Large intestine (tissue), 3 donors: ENCODE results near the gene TMEM178B. TPM values are rescaled to one million over a fixed set of nuclear protein-coding genes. Genes with fewer than 3 reads are reported as not detected.

ENCODE experiments used
- DNase-seq, 2 donors: peaks; one replicate each; pipeline versions ENCODE4 v3.0.0 to v3.0.0-alpha.2; 2013
- H3K27ac ChIP-seq: one replicate; pipeline ENCODE4 v1.5.1; 2013; ENCODE audit warnings: low read length
- H3K27me3 ChIP-seq: 2 replicates; pipeline ENCODE4 v1.6.1; 2013; ENCODE audit warnings: low read length; ENCODE audit not compliant: control insufficient read depth, insufficient read depth
- H3K36me3 ChIP-seq: 2 replicates; pipeline ENCODE4 v1.6.1; 2013; ENCODE audit warnings: low read length; ENCODE audit not compliant: control insufficient read depth, insufficient read depth
- H3K4me1 ChIP-seq: one replicate; pipeline ENCODE4 v1.6.1; 2013; ENCODE audit warnings: low read length; ENCODE audit not compliant: control insufficient read depth, insufficient read depth
- H3K4me3 ChIP-seq: one replicate; pipeline ENCODE4 v1.5.1; 2013; ENCODE audit warnings: low read length
- H3K9me3 ChIP-seq: one replicate; pipeline ENCODE4 v1.6.1; 2013; ENCODE audit warnings: mild to moderate bottlenecking, low read depth, low read length, moderate library complexity; ENCODE audit not compliant: control insufficient read depth
- WGBS: methylation state at CpG from one replicate; pipeline ENCODE4 v1.1.5; 2013; ENCODE audit warnings: low lambda C conversion rate; ENCODE audit not compliant: insufficient coverage; 5-methylcytosine and 5-hydroxymethylcytosine counted together
- polyA plus RNA-seq: library from polyadenylated mRNA; unstranded; fragments of 120-200 nt; gene quantifications from one replicate; pipeline ENCODE4 v1.2.1, GENCODE V29; 2013

Gene TMEM178B
- polyA plus RNA-seq, 1 donor = 2.2 TPM

- no peaks in the 10 kb centered on the region for H3K27me3 ChIP-seq
- 100% methylated on average over 1 of the region's 1 CpG for WGBS
- H3K4me1 ChIP-seq = no peaks in the 10 kb centered on the region
- H3K4me3 ChIP-seq = no peak overlapping the region
- no peaks in the 10 kb centered on the region for H3K36me3 ChIP-seq
- peaks cover 5% of the 10 kb centered on the region for H3K9me3 ChIP-seq
- H3K27ac ChIP-seq = no peak overlapping the region
- DNase-seq = no peak
Observed at GRCh38 chr7:141133646-141134045, 59.8 kb downstream of the TMEM178B start.

- no peaks in the 10 kb centered on the region for H3K9me3 ChIP-seq
- no peaks in the 10 kb centered on the region for H3K4me1 ChIP-seq
- no peak for DNase-seq
- H3K27me3 ChIP-seq = no peaks in the 10 kb centered on the region
- H3K27ac ChIP-seq = no peak overlapping the region
- no peak overlapping the region for H3K4me3 ChIP-seq
- H3K36me3 ChIP-seq = no peaks in the 10 kb centered on the region
- no CpG with 5 or more reads among the region's 2 CpGs for WGBS
Observed at GRCh38 chr7:141142058-141142457, 68.2 kb downstream of the TMEM178B start.

- no CpG with 5 or more reads among the region's 4 CpGs for WGBS
- Histone ChIP-seq H3K27ac (no peak overlapping the region), H3K9me3 (no peaks in the 10 kb centered on the region), H3K27me3 (no peaks in the 10 kb centered on the region), H3K4me1 (no peaks in the 10 kb centered on the region), H3K36me3 (no peaks in the 10 kb centered on the region), H3K4me3 (no peak overlapping the region)
- no peak for DNase-seq
Observed at GRCh38 chr7:141144921-141145629, 71.2 kb downstream of the TMEM178B start.

- WGBS = no CpG with 5 or more reads among the region's 3 CpGs
- Histone ChIP-seq H3K4me1 (no peaks in the 10 kb centered on the region), H3K4me3 (no peak overlapping the region), H3K36me3 (no peaks in the 10 kb centered on the region), H3K9me3 (no peaks in the 10 kb centered on the region), H3K27ac (no peak overlapping the region), H3K27me3 (no peaks in the 10 kb centered on the region)
- no peak for DNase-seq
Observed at GRCh38 chr7:141145630-141145982, 71.7 kb downstream of the TMEM178B start.

- 100% methylated on average over 1 of the region's 4 CpGs for WGBS
- H3K27me3 ChIP-seq = no peaks in the 10 kb centered on the region
- no peak for DNase-seq
- no peak overlapping the region for H3K27ac ChIP-seq
- no peaks in the 10 kb centered on the region for H3K4me1 ChIP-seq
- no peaks in the 10 kb centered on the region for H3K36me3 ChIP-seq
- no peaks in the 10 kb centered on the region for H3K9me3 ChIP-seq
- H3K4me3 ChIP-seq = no peak overlapping the region
Observed at GRCh38 chr7:141147482-141147881, 73.6 kb downstream of the TMEM178B start.

GRCh38 chr7:141150465-141150864, 76.6 kb downstream of the TMEM178B start:
- WGBS = no CpG with 5 or more reads among the region's 2 CpGs
- Histone ChIP-seq H3K27ac (no peak overlapping the region), H3K4me1 (no peaks in the 10 kb centered on the region), H3K27me3 (peaks cover 2% of the 10 kb centered on the region), H3K4me3 (no peak overlapping the region), H3K9me3 (no peaks in the 10 kb centered on the region), H3K36me3 (no peaks in the 10 kb centered on the region)
- DNase-seq = no peak

GRCh38 chr7:141151746-141152145, 77.9 kb downstream of the TMEM178B start:
- no CpG with 5 or more reads among the region's 4 CpGs for WGBS
- H3K27me3 ChIP-seq = peaks cover 2% of the 10 kb centered on the region
- no peak for DNase-seq
- H3K4me3 ChIP-seq = no peak overlapping the region
- H3K4me1 ChIP-seq = no peaks in the 10 kb centered on the region
- no peak overlapping the region for H3K27ac ChIP-seq
- H3K36me3 ChIP-seq = no peaks in the 10 kb centered on the region
- H3K9me3 ChIP-seq = no peaks in the 10 kb centered on the region

- Histone ChIP-seq H3K9me3 (no peaks in the 10 kb centered on the region), H3K27ac (no peak overlapping the region), H3K36me3 (no peaks in the 10 kb centered on the region), H3K4me1 (no peaks in the 10 kb centered on the region), H3K27me3 (peaks cover 2% of the 10 kb centered on the region), H3K4me3 (no peak overlapping the region)
- DNase-seq = no peak
- WGBS = 60% methylated on average over 3 of the region's 3 CpGs
Observed at GRCh38 chr7:141153231-141153630, 79.4 kb downstream of the TMEM178B start.

GRCh38 chr7:141154131-141154732, 80.4 kb downstream of the TMEM178B start:
- whole genome bisulfite sequencing = no CpG with 5 or more reads among the region's 6 CpGs
- Histone ChIP-seq H3K36me3 (no peaks in the 10 kb centered on the region), H3K4me3 (no peak overlapping the region), H3K27ac (no peak overlapping the region), H3K4me1 (no peaks in the 10 kb centered on the region), H3K27me3 (peaks cover 2% of the 10 kb centered on the region), H3K9me3 (no peaks in the 10 kb centered on the region)
- DNase-seq = no peak

- no peaks in the 10 kb centered on the region for H3K9me3 ChIP-seq
- no peak for DNase-seq
- no peak overlapping the region for H3K27ac ChIP-seq
- 100% methylated on average over 1 of the region's 4 CpGs for WGBS
- H3K36me3 ChIP-seq = no peaks in the 10 kb centered on the region
- no peaks in the 10 kb centered on the region for H3K4me1 ChIP-seq
- H3K27me3 ChIP-seq = peaks cover 2% of the 10 kb centered on the region
- H3K4me3 ChIP-seq = no peak overlapping the region
Observed at GRCh38 chr7:141156407-141156806, 82.5 kb downstream of the TMEM178B start.
